Adrenal gland (tissue), 5 donors: ENCODE data around the gene SCNN1G.

Source experiments
- CTCF ChIP-seq, 6 experiments: fragments of 450-650 bp in 4 of 6; fragments of 200-600 bp in 2 of 6; sonication (generic) in 1 of 6; IDR thresholded peaks; 1 replicate in 5 of 6; 2 replicates in 1 of 6; pipeline versions ENCODE4 v1.5.1 to v1.8.0; 2016 to 2021; ENCODE audit warnings: antibody characterized with exemption in 6 of 6, mild to moderate bottlenecking in 2 of 6, moderate library complexity in 1 of 6
- POLR2A ChIP-seq, 2 donors: fragments of 450-650 bp; IDR thresholded peaks; one replicate each; pipeline ENCODE4 v1.6.1; 2017; ENCODE audit warnings: antibody characterized with exemption in 2 of 2, mild to moderate bottlenecking in 2 of 2, moderate library complexity in 1 of 2
- donor health status: DM: no; HTN: no; CAD: no.

GRCh38 chr16:23174622-23175021 is 7.9 kb upstream of the SCNN1G start:
- TF ChIP-seq POLR2A (IDR thresholded peaks at IDR 0.05), result no peak
- no peak for TF ChIP-seq CTCF (IDR thresholded peaks at IDR 0.05)
